ENCODE results near the gene F10.

Gene F10

GRCh38 chr13:113117335-113117872 lies 5.2 kb upstream of the F10 start:
- H3K27ac ChIP-seq = no peak overlapping the region

GRCh38 chr13:113117911-113118260 lies 4.7 kb upstream of the F10 start:
- Histone ChIP-seq H3K9me3 (ENCODE audit: severe bottlenecking) (no peaks in the 10 kb centered on the region), H3K4me3 (ENCODE audit: low read depth, low read length) (no peak overlapping the region), H3K27ac (no peak overlapping the region), H3K27me3 (ENCODE audit: insufficient read depth, low read depth, severe bottlenecking) (no peaks in the 10 kb centered on the region), H3K36me3 (no peaks in the 10 kb centered on the region)
- peak; percentile 9 for DNase-seq
- TF ChIP-seq CTCF (IDR thresholded peaks at IDR 0.05; ENCODE audit: low read depth, low read length) = no peak

More at GRCh38 chr13:113117335-113117872, 5.2 kb upstream of the F10 start:
- Histone ChIP-seq H3K4me3 (ENCODE audit: low read depth, low read length) (no peak overlapping the region), H3K9me3 (ENCODE audit: severe bottlenecking) (no peaks in the 10 kb centered on the region), H3K36me3 (no peaks in the 10 kb centered on the region), H3K27me3 (ENCODE audit: insufficient read depth, low read depth, severe bottlenecking) (no peaks in the 10 kb centered on the region)
- DNase-seq = peak; percentile 8
- TF ChIP-seq CTCF (IDR thresholded peaks at IDR 0.05; ENCODE audit: low read depth, low read length) = no peak

- Histone ChIP-seq H3K9me3 (ENCODE audit: severe bottlenecking) (no peaks in the 10 kb centered on the region), H3K4me3 (ENCODE audit: low read depth, low read length) (no peak overlapping the region), H3K27me3 (ENCODE audit: insufficient read depth, low read depth, severe bottlenecking) (no peaks in the 10 kb centered on the region), H3K27ac (no peak overlapping the region), H3K36me3 (no peaks in the 10 kb centered on the region)
- TF ChIP-seq CTCF (IDR thresholded peaks at IDR 0.05; ENCODE audit: low read depth, low read length) = no peak
- peak; percentile 11 for DNase-seq
Measured at GRCh38 chr13:113118261-113119021, 4.2 kb upstream of the F10 start.

- no peak overlapping the region for H3K4me3 ChIP-seq (ENCODE audit: low read depth, low read length)
- DNase-seq = peak; percentile 5
- no peaks in the 10 kb centered on the region for H3K9me3 ChIP-seq (ENCODE audit: severe bottlenecking)
- H3K27ac ChIP-seq = no peak overlapping the region
- no peaks in the 10 kb centered on the region for H3K27me3 ChIP-seq (ENCODE audit: insufficient read depth, low read depth, severe bottlenecking)
- H3K36me3 ChIP-seq = no peaks in the 10 kb centered on the region
- TF ChIP-seq CTCF (IDR thresholded peaks at IDR 0.05; ENCODE audit: low read depth, low read length) = no peak
Measured at GRCh38 chr13:113119166-113119821, 3.3 kb upstream of the F10 start.

- Histone ChIP-seq H3K27me3 (ENCODE audit: insufficient read depth, low read depth, severe bottlenecking) (no peaks in the 10 kb centered on the region), H3K9me3 (ENCODE audit: severe bottlenecking) (no peaks in the 10 kb centered on the region), H3K4me3 (ENCODE audit: low read depth, low read length) (no peak overlapping the region), H3K27ac (no peak overlapping the region), H3K36me3 (no peaks in the 10 kb centered on the region)
- no peak for TF ChIP-seq CTCF (IDR thresholded peaks at IDR 0.05; ENCODE audit: low read depth, low read length)
- DNase-seq = no peak
Measured at GRCh38 chr13:113119822-113120189, 2.8 kb upstream of the F10 start.

Data from WERI-Rb-1 (cell line).